Keratinocyte (primary cell): ENCODE data around the gene NTSR1.

Source experiments
- EZH2 ChIP-seq: IDR thresholded peaks from one replicate; pipeline ENCODE4 v1.6.1; 2012; ENCODE audit warnings: inconsistent platforms, mild to moderate bottlenecking, low read length, moderate library complexity
- TF ChIP-seq, protein P1 (sequence below), 3 experiments: IDR thresholded peaks in 1 of 3; conservative IDR thresholded peaks in 1 of 3; optimal IDR thresholded peaks in 1 of 3; 2 replicates in 2 of 3; 3 replicates in 1 of 3; pipeline versions ENCODE3 to v1.5.1; 2011; ENCODE audit warnings: low read length in 3 of 3, mild to moderate bottlenecking in 3 of 3, moderate library complexity in 2 of 3, control low read depth in 1 of 3, inconsistent platforms in 1 of 3; ENCODE audit not compliant: insufficient read depth in 2 of 3; ENCODE audit errors: extremely low read depth in 1 of 3

- TF ChIP-seq EZH2, result no peak
- TF ChIP-seq, protein P1, sequence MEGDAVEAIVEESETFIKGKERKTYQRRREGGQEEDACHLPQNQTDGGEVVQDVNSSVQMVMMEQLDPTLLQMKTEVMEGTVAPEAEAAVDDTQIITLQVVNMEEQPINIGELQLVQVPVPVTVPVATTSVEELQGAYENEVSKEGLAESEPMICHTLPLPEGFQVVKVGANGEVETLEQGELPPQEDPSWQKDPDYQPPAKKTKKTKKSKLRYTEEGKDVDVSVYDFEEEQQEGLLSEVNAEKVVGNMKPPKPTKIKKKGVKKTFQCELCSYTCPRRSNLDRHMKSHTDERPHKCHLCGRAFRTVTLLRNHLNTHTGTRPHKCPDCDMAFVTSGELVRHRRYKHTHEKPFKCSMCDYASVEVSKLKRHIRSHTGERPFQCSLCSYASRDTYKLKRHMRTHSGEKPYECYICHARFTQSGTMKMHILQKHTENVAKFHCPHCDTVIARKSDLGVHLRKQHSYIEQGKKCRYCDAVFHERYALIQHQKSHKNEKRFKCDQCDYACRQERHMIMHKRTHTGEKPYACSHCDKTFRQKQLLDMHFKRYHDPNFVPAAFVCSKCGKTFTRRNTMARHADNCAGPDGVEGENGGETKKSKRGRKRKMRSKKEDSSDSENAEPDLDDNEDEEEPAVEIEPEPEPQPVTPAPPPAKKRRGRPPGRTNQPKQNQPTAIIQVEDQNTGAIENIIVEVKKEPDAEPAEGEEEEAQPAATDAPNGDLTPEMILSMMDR (optimal IDR thresholded peaks at IDR 0.05 in 1 of 3, IDR thresholded peaks at IDR 0.05 in 1 of 3, conservative IDR thresholded peaks at IDR 0.05 in 1 of 3; ENCODE audit: extremely low read depth in 1 of 3, insufficient read depth in 2 of 3, low read length in 3 of 3), result peak in 1 of 3 experiments; percentile 24
Measured at GRCh38 chr20:62782149-62782892, 73.7 kb downstream of the NTSR1 start.
